HepG2 (cell line): ENCODE data around the gene RERE. TPM values are rescaled to one million over a fixed set of nuclear protein-coding genes. Genes with fewer than 3 reads are reported as not detected.

Experiments
- BCL6 ChIP-seq: IDR thresholded peaks from 2 replicates; pipeline ENCODE4 v1.6.1; 2016; ENCODE audit warnings: missing genetic modification reagents, missing compliant biosample characterization
- CREM ChIP-seq, 2 experiments: sonication (generic) in 1 of 2; formaldehyde crosslinking in 1 of 2; IDR thresholded peaks; 2 replicates each; pipeline versions ENCODE4 v1.4.0 to v1.6.1; 2016 to 2020; ENCODE audit warnings: antibody characterized with exemption in 1 of 2, mild to moderate bottlenecking in 1 of 2, missing genetic modification reagents in 1 of 2
- ELF3 ChIP-seq: IDR thresholded peaks from 2 replicates; pipeline ENCODE4 v1.6.1; 2016; ENCODE audit warnings: missing genetic modification reagents, missing compliant biosample characterization
- FOXA3 ChIP-seq: IDR thresholded peaks from 2 replicates; pipeline ENCODE4 v1.6.1; 2016; ENCODE audit warnings: missing genetic modification reagents, missing compliant biosample characterization
- FOXP1 ChIP-seq, 2 experiments: fragments of 450-650 bp in 1 of 2; IDR thresholded peaks; 2 replicates each; pipeline ENCODE4 v1.6.1; 2017 to 2018; ENCODE audit warnings: antibody characterized with exemption in 1 of 2
- IRF2 ChIP-seq: IDR thresholded peaks from 2 replicates; pipeline ENCODE4 v1.6.1; 2018; ENCODE audit warnings: missing genetic modification reagents, missing compliant biosample characterization
- KAT8 ChIP-seq: IDR thresholded peaks from 2 replicates; pipeline ENCODE4 v1.6.1; 2016; ENCODE audit warnings: missing genetic modification reagents, missing compliant biosample characterization
- KDM2A ChIP-seq: sonication (generic); formaldehyde crosslinking; IDR thresholded peaks from 2 replicates; pipeline ENCODE4 v1.4.0; 2020; ENCODE audit warnings: low read depth, missing genetic modification reagents, borderline replicate concordance
- MXD4 ChIP-seq: IDR thresholded peaks from 2 replicates; pipeline ENCODE4 v1.6.1; 2016; ENCODE audit warnings: mild to moderate bottlenecking, missing biosample characterization, missing genetic modification reagents
- NCOA2 ChIP-seq: sonication (generic); formaldehyde crosslinking; IDR thresholded peaks from 2 replicates; pipeline ENCODE4 v1.8.0; 2022; ENCODE audit warnings: inconsistent platforms
- POLR2AphosphoS5 ChIP-seq: IDR thresholded peaks from 2 replicates; pipeline ENCODE4 v1.6.1; 2012; ENCODE audit warnings: low read depth, low read length
- RFX3 ChIP-seq: IDR thresholded peaks from 2 replicates; pipeline ENCODE4 v1.6.1; 2016; ENCODE audit warnings: missing biosample characterization, missing genetic modification reagents
- SOX13 ChIP-seq, 3 experiments: fragments of 450-650 bp in 1 of 3; sonication (generic) in 1 of 3; formaldehyde crosslinking in 1 of 3; IDR thresholded peaks in 2 of 3; conservative IDR thresholded peaks in 1 of 3; 2 replicates each; pipeline versions ENCODE4 v1.5.0 to v1.6.1; 2016 to 2020; ENCODE audit warnings: antibody characterized with exemption in 1 of 3, mild to moderate bottlenecking in 1 of 3, missing compliant biosample characterization in 1 of 3, missing genetic modification reagents in 1 of 3, moderate library complexity in 1 of 3
- SSRP1 ChIP-seq: IDR thresholded peaks from 2 replicates; pipeline ENCODE4 v1.6.1; 2016; ENCODE audit warnings: control low read depth
- ZFP36L1 ChIP-seq: sonication (generic); formaldehyde crosslinking; IDR thresholded peaks from 2 replicates; pipeline ENCODE4 v1.8.0; 2022; ENCODE audit warnings: mild to moderate bottlenecking, missing genetic modification reagents, moderate library complexity
- ZFP82 ChIP-seq: sonication (generic); formaldehyde crosslinking; IDR thresholded peaks from 2 replicates; pipeline ENCODE4 v1.5.1; 2020; ENCODE audit warnings: mild to moderate bottlenecking, missing genetic modification reagents, borderline replicate concordance
- ZNF354B ChIP-seq: sonication (generic); formaldehyde crosslinking; IDR thresholded peaks from 2 replicates; pipeline ENCODE4 v1.8.0; 2022; ENCODE audit warnings: mild to moderate bottlenecking, missing genetic modification reagents
- ZNF670 ChIP-seq: sonication (generic); formaldehyde crosslinking; IDR thresholded peaks from 2 replicates; pipeline ENCODE4 v1.8.0; 2022; ENCODE audit warnings: mild to moderate bottlenecking, missing genetic modification reagents, borderline replicate concordance
- polyA plus RNA-seq, 8 experiments: library from polyadenylated mRNA; depleted of rRNA in 3 of 8; stranded (reverse) in 7 of 8; unstranded in 1 of 8; fragments of >200 nt; fragmentation: Illumina TruSeq in 4 of 8; extraction: Trizol in 4 of 8; gene quantifications; 2 replicates each; pipeline versions ENCODE4 v1.2.1 to v1.2.3, GENCODE V29; 2011 to 2016; ENCODE audit warnings: low read depth in 4 of 8, missing spikeins in 1 of 8, mixed read lengths in 1 of 8; ENCODE audit not compliant: insufficient read depth in 1 of 8
- total RNA-seq, 5 experiments: library from RNA; depleted of rRNA; stranded (reverse); fragments of >200 nt; fragmentation: Illumina TruSeq; extraction: Trizol; gene quantifications; 2 replicates each; pipeline ENCODE4 v1.2.3, GENCODE V29; 2016; ENCODE audit warnings: low read depth in 1 of 5
- TF ChIP-seq, protein P1 (sequence below): IDR thresholded peaks from 2 replicates; pipeline ENCODE4 v1.6.1; 2012; ENCODE audit warnings: inconsistent platforms
- TF ChIP-seq, protein P2 (sequence below): sonication (generic); formaldehyde crosslinking; conservative IDR thresholded peaks from 2 replicates; pipeline ENCODE4 v1.4.0; 2020; ENCODE audit warnings: missing genetic modification reagents
- TF ChIP-seq, protein P3 (sequence below): sonication (generic); formaldehyde crosslinking; IDR thresholded peaks from 2 replicates; pipeline ENCODE4 v1.5.0; 2020; ENCODE audit warnings: missing genetic modification reagents
- TF ChIP-seq, protein P4 (sequence below): sonication (generic); formaldehyde crosslinking; IDR thresholded peaks from 2 replicates; pipeline ENCODE4 v1.8.0; 2022; ENCODE audit warnings: mild to moderate bottlenecking, missing genetic modification reagents
- TF ChIP-seq, protein P5 (sequence below): sonication (generic); formaldehyde crosslinking; IDR thresholded peaks from 2 replicates; pipeline ENCODE4 v1.4.0; 2020; ENCODE audit warnings: missing genetic modification reagents

Gene RERE
- total and polyA plus RNA-seq, 2 of the 13 experiments (the other 11 are each of a cell fraction or from before 2014, with no cell fraction given): 18.3 to 21.9 TPM

DNA sequence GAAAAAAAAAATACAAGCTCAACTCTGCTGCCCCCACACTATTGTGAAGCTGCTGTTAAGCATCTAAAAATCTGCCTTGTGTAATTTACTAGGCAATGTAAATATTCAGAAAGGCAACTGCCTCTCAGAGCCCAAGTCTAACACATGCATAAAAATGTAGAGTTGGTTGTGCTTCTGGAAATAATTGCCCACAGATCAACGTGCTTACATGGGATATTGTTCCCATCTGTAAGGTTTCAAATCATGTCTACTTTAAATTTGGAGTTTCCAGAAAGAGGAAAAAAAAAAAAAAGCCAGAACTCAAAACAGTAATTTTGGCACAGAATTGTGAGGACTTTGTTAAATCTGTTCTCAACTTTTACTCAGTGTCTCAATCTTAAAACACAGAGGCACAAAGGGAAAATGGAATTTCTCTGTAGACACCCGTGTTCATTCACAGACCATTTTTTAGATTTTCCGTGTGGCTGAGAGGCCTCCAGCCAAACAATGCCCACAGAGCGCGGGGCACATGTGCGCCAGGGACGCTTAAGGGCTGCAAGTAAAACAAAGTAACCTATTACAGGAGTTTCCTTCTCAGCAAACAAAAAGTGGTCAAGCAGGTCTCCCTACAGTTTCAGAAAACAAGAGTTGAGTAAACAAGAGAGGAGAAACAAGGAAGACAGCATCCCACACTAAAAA, 115.5 kb downstream of the RERE start (continued):
- TF ChIP-seq POLR2AphosphoS5 (peak; percentile 37), CREM (IDR thresholded peaks at IDR 0.05) (0 out of 2 replicates have a peak, but pooled peaks have one; percentile 22), CREM (CRISPR knock-in tag; IDR thresholded peaks at IDR 0.05) (no peak), MXD4 (CRISPR knock-in tag) (no peak; the same call in 1 of the 2 replicates), ELF3 (CRISPR knock-in tag) (peak; percentile 44; the same call in 1 of the 2 replicates), SOX13 (IDR thresholded peaks at IDR 0.05) (no peak), SOX13 (CRISPR knock-in tag; conservative IDR thresholded peaks at IDR 0.05 in 1 of 2, IDR thresholded peaks at IDR 0.05 in 1 of 2) (peak in 1 of 2 experiments; percentile 71; a peak in 2 of 4 replicates), ZFP82 (CRISPR knock-in tag) (no peak), BCL6 (CRISPR knock-in tag) (peak; percentile 59; the same call in 1 of the 2 replicates), FOXP1 (IDR thresholded peaks at IDR 0.05) (no peak), FOXP1 (CRISPR knock-in tag; IDR thresholded peaks at IDR 0.05) (peak; percentile 58; the same call in 1 of the 2 replicates), RFX3 (no peak), IRF2 (CRISPR knock-in tag) (peak; percentile 43; the same call in 1 of the 2 replicates), SSRP1 (CRISPR knock-in tag) (peak; percentile 60; the same call in 1 of the 2 replicates), KDM2A (0 out of 2 replicates have a peak, but pooled peaks have one; percentile 32), ZNF354B (0 out of 2 replicates have a peak, but pooled peaks have one; percentile 39), ZNF670 (0 out of 2 replicates have a peak, but pooled peaks have one; percentile 45), FOXA3 (CRISPR knock-in tag) (peak; percentile 73), ZFP36L1 (no peak), KAT8 (CRISPR knock-in tag) (0 out of 2 replicates have a peak, but pooled peaks have one; percentile 20), NCOA2 (peak; percentile 8; the same call in 1 of the 2 replicates)
- TF ChIP-seq, protein P1, sequence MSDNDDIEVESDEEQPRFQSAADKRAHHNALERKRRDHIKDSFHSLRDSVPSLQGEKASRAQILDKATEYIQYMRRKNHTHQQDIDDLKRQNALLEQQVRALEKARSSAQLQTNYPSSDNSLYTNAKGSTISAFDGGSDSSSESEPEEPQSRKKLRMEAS: peak; percentile 84
- TF ChIP-seq, protein P2, sequence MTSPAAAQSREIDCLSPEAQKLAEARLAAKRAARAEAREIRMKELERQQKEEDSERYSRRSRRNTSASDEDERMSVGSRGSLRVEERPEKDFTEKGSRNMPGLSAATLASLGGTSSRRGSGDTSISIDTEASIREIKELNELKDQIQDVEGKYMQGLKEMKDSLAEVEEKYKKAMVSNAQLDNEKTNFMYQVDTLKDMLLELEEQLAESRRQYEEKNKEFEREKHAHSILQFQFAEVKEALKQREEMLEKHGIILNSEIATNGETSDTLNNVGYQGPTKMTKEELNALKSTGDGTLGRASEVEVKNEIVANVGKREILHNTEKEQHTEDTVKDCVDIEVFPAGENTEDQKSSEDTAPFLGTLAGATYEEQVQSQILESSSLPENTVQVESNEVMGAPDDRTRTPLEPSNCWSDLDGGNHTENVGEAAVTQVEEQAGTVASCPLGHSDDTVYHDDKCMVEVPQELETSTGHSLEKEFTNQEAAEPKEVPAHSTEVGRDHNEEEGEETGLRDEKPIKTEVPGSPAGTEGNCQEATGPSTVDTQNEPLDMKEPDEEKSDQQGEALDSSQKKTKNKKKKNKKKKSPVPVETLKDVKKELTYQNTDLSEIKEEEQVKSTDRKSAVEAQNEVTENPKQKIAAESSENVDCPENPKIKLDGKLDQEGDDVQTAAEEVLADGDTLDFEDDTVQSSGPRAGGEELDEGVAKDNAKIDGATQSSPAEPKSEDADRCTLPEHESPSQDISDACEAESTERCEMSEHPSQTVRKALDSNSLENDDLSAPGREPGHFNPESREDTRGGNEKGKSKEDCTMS (CRISPR knock-in tag): no peak
- TF ChIP-seq, protein P3, sequence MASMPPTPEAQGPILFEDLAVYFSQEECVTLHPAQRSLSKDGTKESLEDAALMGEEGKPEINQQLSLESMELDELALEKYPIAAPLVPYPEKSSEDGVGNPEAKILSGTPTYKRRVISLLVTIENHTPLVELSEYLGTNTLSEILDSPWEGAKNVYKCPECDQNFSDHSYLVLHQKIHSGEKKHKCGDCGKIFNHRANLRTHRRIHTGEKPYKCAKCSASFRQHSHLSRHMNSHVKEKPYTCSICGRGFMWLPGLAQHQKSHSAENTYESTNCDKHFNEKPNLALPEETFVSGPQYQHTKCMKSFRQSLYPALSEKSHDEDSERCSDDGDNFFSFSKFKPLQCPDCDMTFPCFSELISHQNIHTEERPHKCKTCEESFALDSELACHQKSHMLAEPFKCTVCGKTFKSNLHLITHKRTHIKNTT: no peak
- TF ChIP-seq, protein P4, sequence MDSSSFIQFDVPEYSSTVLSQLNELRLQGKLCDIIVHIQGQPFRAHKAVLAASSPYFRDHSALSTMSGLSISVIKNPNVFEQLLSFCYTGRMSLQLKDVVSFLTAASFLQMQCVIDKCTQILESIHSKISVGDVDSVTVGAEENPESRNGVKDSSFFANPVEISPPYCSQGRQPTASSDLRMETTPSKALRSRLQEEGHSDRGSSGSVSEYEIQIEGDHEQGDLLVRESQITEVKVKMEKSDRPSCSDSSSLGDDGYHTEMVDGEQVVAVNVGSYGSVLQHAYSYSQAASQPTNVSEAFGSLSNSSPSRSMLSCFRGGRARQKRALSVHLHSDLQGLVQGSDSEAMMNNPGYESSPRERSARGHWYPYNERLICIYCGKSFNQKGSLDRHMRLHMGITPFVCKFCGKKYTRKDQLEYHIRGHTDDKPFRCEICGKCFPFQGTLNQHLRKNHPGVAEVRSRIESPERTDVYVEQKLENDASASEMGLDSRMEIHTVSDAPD: no peak
- TF ChIP-seq, protein P5, sequence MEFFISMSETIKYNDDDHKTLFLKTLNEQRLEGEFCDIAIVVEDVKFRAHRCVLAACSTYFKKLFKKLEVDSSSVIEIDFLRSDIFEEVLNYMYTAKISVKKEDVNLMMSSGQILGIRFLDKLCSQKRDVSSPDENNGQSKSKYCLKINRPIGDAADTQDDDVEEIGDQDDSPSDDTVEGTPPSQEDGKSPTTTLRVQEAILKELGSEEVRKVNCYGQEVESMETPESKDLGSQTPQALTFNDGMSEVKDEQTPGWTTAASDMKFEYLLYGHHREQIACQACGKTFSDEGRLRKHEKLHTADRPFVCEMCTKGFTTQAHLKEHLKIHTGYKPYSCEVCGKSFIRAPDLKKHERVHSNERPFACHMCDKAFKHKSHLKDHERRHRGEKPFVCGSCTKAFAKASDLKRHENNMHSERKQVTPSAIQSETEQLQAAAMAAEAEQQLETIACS (CRISPR knock-in tag): peak; percentile 30; the same call in 1 of the 2 replicates
